GM12865 (cell line): ENCODE measurements around the gene APOOL.
"Not testable (repeated sequence)": the region's sequence is repeated elsewhere in the genome, so short reads cannot be mapped to it uniquely, and the experiment has no call there.

ENCODE experiments used
- DNase-seq: peaks from one replicate; pipeline ENCODE4 v3.0.0; 2010; ENCODE audit warnings: low read depth
- H3K4me3 ChIP-seq: 2 replicates; pipeline ENCODE4 v1.5.1; 2011; ENCODE audit warnings: mild to moderate bottlenecking, low read depth, low read length, control low read depth
- CTCF ChIP-seq: IDR thresholded peaks from 2 replicates; pipeline ENCODE4 v1.5.1; 2011; ENCODE audit warnings: low read length, control low read depth, low read depth, inconsistent platforms; ENCODE audit not compliant: insufficient read depth; ENCODE audit errors: missing control alignments

APOOL gene

GRCh38 chrX:85029043-85029442, 25.4 kb downstream of the APOOL start:
- DNase-seq = no peak
- no peak for TF ChIP-seq CTCF
- H3K4me3 ChIP-seq = no peak overlapping the region

- no peak overlapping the region for H3K4me3 ChIP-seq
- no peak for TF ChIP-seq CTCF
- no peak for DNase-seq
Observed at GRCh38 chrX:85031505-85031904, 27.8 kb downstream of the APOOL start.

- DNase-seq = no peak
- H3K4me3 ChIP-seq = no peak overlapping the region
- no peak for TF ChIP-seq CTCF
Observed at GRCh38 chrX:85037114-85037513, 33.4 kb downstream of the APOOL start.

- no peak overlapping the region for H3K4me3 ChIP-seq
- no peak for DNase-seq
- no peak for TF ChIP-seq CTCF
Observed at GRCh38 chrX:85051627-85052026, 48.0 kb downstream of the APOOL start.

- no peak for DNase-seq
- no peak for TF ChIP-seq CTCF
Observed at GRCh38 chrX:85052205-85052604, 48.5 kb downstream of the APOOL start.

GRCh38 chrX:85052636-85053343, 49.1 kb downstream of the APOOL start:
- no peak for DNase-seq
- no peak overlapping the region for H3K4me3 ChIP-seq
- no peak for TF ChIP-seq CTCF

More at GRCh38 chrX:85052205-85052604, 48.5 kb downstream of the APOOL start:
- H3K4me3 ChIP-seq = no peak overlapping the region

GRCh38 chrX:85065512-85066198, 62.0 kb downstream of the APOOL start:
- TF ChIP-seq CTCF = no peak
- no peak overlapping the region for H3K4me3 ChIP-seq
- no peak for DNase-seq

GRCh38 chrX:85077247-85077646, 73.6 kb downstream of the APOOL start:
- not testable (repeated sequence) for H3K4me3 ChIP-seq, DNase-seq
